GM19328 (cell line): ENCODE data around the gene RSPRY1.

Experiments used
- ATAC-seq: cut with Tn5 transposase; IDR thresholded peaks from one replicate; pipeline ENCODE4 v1.9.1; 2021; ENCODE audit warnings: mild to moderate bottlenecking, moderate library complexity; ENCODE audit not compliant: unreplicated experiment

The RSPRY1 gene

DNA sequence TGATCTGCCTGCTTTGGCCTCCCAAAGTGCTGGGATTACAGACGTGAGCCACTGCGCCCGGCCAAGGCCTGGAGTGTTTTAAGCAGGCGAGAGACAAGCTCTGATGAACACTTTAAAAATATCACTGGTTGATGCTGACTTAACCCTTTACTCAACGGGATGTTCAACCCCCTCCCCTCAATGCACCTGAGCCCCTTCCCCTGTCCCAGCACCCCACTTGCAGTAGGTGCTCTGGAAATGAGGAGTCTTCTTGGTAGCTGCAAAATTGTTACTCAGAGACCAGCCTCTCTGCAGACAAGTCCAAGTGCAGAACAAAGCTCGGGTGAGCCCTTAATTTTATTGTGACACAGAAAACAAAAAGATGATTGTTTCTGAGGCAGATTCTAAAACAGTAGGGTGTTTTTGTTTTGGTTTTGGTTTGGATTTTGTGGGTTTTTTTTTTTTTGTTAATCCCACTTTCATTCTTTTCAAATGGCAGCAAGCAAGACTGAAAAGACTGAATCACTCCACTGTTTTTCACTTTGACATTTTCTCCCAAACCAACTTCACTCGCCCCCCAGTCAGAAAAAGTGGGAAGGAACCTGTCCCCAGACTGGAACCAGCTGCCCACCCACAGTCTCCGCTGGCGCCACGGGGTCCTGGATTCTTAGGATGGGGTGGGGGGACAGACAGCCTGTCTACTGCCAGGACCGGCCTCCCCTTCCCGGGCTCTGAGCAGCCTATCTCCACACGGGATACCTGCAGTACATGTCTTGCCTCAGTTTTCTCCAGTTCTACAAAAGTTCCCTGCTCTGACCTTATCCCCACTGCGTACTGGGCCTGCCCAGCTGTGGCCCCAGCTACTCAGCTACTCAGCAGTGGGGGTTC is 103.5 kb downstream of the RSPRY1 start:
- ATAC-seq, result no peak
